ENCODE data around the gene OPCML. TPM values are rescaled to one million over a fixed set of nuclear protein-coding genes. Genes with fewer than 3 reads are reported as not detected.
"Not testable (repeated sequence)": the region's sequence is repeated elsewhere in the genome, so short reads cannot be mapped to it uniquely, and the experiment has no call there.

The OPCML gene
- total RNA-seq, 2 experiments from 2014 or later, result not detected

DNA sequence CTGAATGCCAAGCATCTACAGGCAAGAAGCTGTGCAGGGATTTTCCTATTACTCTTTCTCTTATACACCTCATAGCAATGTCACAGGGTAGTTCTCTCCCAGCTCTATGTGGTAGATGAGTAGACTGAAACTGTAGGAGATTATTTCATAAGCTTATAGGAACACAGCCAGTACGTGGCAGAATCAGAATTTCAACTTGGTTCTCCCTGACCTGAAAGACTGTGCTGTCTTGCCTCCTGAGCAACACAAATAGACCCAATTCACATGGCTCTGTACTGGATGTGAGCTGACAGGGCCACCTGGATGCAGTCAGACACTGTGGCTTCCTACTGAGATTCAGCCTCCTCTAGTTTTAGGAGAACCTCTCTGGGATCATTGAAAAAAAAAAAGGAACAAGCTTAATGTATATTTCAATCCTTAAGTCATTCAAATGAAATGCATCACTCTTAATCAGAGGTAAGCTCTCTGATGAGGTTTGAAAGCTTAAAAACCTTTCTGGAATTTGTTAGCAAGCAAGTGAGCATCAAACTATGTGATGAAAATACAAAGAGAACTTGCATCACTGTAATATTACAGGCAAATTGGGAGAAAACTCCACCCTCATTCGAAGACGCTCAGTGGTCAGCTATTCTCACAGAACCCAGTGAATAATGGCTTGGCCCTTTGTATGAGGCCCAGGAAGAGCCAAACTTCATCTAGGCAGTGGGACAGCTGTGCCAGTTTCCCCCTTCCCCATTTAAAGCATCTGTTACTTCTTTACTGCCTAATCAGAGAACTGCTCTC lies 1122.5 kb downstream of the OPCML start:
- Mint-ChIP-seq H3K27me3 (ENCODE audit: low read depth) (no peaks in the 10 kb centered on the region), H3K4me1 (ENCODE audit: low read depth) (no peaks in the 10 kb centered on the region), H3K27ac (no peak overlapping the region), H3K9me3 (ENCODE audit: insufficient read depth) (no peaks in the 10 kb centered on the region), H3K36me3 (ENCODE audit: low read depth) (no peaks in the 10 kb centered on the region), H3K4me3 (no peak overlapping the region)
- POLR2A ChIA-PET, result no interaction called here
- no peak for DNase-seq
- ATAC-seq, result no peak
- CTCF ChIA-PET, result no interaction called here

DNA sequence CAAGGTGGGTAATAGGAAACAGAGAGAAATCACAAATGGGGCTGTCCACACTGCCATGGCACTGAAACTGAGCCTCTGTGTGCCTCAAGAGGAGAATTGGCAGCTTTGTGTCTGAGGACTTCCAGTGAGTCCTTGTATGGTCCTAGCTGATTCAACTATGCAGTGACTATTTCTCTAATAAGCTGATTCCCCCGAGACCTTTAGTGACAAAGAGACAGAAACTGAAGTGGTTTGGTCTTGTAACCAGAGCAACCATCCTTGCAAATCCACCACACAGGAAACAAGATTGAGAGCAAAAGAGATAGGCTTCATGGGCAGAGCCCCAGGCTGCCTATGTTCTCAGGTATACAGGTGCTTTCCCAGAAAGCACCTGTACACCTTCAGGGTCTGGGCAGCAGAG lies 1123.4 kb downstream of the OPCML start:
- ATAC-seq (no peak), DNase-seq (no peak)
- Mint-ChIP-seq H3K27ac (no peak overlapping the region), H3K9me3 (ENCODE audit: insufficient read depth) (no peaks in the 10 kb centered on the region), H3K27me3 (ENCODE audit: low read depth) (no peaks in the 10 kb centered on the region), H3K36me3 (ENCODE audit: low read depth) (no peaks in the 10 kb centered on the region), H3K4me3 (no peak overlapping the region), H3K4me1 (ENCODE audit: low read depth) (no peaks in the 10 kb centered on the region)
- ChIA-PET CTCF (no interaction called here), POLR2A (no interaction called here)

DNA sequence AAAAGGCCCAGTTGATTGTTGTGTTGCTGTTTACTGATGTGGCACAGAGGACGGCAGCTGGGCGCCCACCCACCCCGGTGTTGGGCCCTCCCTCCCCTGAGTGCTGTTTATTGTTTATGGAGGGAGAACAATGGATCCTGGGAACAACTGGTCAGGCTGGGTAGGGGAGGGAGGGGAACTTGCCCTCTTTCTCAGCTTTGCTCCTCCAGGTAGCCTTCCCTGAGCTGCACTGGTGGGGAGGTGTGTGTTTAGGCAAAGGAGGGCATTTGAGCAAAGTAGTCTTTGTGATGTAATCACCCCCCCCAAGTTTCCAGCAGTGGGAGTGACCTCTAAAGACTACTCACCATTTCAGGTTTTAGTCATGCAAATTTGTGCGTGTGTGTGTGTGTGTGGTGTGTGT lies 1126.6 kb downstream of the OPCML start:
- DNase-seq, result no peak
- ATAC-seq, result no peak
- POLR2A ChIA-PET, result no interaction called here
- Mint-ChIP-seq H3K4me1 (ENCODE audit: low read depth) (no peaks in the 10 kb centered on the region), H3K4me3 (no peak overlapping the region), H3K9me3 (ENCODE audit: insufficient read depth) (no peaks in the 10 kb centered on the region), H3K27me3 (ENCODE audit: low read depth) (peaks cover 2% of the 10 kb centered on the region), H3K36me3 (ENCODE audit: low read depth) (no peaks in the 10 kb centered on the region), H3K27ac (no peak overlapping the region)
- CTCF ChIA-PET, result no interaction called here

DNA sequence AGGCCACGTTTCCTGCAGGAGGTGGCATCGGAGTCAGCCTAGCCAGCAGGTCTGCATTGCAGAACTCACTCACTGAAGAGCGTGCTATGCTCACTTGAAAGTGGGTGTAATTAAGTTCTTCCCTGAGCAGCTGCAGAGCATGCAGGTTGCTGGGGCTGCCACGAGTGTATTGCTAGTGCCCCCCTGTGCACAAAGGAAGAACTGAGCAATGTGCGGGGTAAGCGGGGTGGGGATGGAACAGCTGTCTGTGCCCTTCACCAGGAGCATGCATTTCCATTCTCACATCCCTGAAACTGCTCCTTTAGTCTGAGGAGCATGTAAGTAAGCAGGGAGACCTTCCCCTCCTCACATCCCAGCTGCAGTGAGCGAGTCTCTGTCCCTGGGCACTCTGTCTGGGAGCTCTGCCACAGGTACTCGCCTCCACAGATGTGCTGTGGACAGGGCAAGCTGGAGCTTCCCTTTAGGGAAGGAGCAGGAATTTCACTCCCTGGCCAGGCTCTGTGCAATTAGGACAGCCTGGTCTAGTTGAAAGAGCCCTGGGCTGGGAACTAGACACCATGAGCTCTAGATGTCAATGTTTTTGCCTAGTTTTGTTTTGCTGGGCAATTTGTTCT lies 1130.1 kb downstream of the OPCML start:
- ATAC-seq, result no peak
- POLR2A ChIA-PET, result no interaction called here
- no peaks in the 10 kb centered on the region for H3K36me3 Mint-ChIP-seq (ENCODE audit: low read depth)

DNA sequence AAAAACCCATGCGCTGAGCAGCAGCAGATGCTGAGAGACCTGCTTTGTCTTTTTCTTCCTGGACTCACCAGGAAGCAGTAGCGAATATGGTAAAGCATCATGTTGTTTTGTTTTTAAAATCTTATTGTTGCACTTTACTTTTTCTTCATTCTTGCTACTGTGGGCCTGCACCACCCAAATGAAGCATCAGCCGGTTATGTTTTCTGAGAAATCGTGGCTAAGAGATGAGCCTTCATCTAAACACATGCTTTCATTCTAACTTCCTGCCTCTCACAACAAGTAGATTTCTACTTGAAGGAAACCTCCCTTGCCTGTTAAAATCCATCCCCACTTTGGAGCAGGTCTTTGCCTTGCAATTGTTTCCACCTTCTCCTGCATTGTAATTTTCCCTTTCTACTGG lies 1136.0 kb downstream of the OPCML start:
- ChIA-PET POLR2A (no interaction called here), CTCF (no interaction called here)
- peaks cover 4% of the 10 kb centered on the region for H3K9me3 Mint-ChIP-seq (ENCODE audit: insufficient read depth)
- DNase-seq, result no peak
- no peak overlapping the region for H3K27ac Mint-ChIP-seq
- no peak for ATAC-seq
- H3K27me3 Mint-ChIP-seq (ENCODE audit: low read depth), result no peaks in the 10 kb centered on the region
- no peak overlapping the region for H3K4me3 Mint-ChIP-seq
- no peaks in the 10 kb centered on the region for H3K36me3 Mint-ChIP-seq (ENCODE audit: low read depth)
- no peaks in the 10 kb centered on the region for H3K4me1 Mint-ChIP-seq (ENCODE audit: low read depth)

More for the DNA sequence above, 1130.1 kb downstream of the OPCML start:
- H3K27ac Mint-ChIP-seq, result no peak overlapping the region
- no peaks in the 10 kb centered on the region for H3K4me1 Mint-ChIP-seq (ENCODE audit: low read depth)
- CTCF ChIA-PET, result interaction anchor here (1.9 kb wide), 1 partner anchor 123 kb away, joined by 7 read pairs; no protein-coding TSS in a partner anchor
- H3K9me3 Mint-ChIP-seq (ENCODE audit: insufficient read depth), result no peaks in the 10 kb centered on the region
- H3K4me3 Mint-ChIP-seq, result no peak overlapping the region
- DNase-seq, result peak; percentile 21
- H3K27me3 Mint-ChIP-seq (ENCODE audit: low read depth), result peaks cover 2% of the 10 kb centered on the region

DNA sequence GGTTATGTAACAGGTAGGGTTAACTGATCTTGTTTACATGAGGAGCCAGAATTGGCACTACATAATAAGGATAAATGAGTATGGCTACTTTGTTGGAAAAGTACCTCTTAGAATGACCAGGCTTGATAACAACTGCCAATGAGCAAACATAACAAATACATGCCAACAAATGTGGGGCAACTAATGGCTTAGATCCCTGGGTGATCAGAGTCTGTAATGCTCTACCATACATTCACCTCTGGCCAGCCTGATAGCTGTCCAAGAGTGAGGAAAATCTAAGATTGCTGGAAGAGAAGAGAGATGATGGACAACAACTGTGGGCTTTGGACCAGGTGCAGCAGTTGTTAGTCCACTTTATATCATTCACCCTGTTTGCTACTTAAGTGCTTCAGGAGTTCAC lies 1136.9 kb downstream of the OPCML start:
- CTCF ChIA-PET, result no interaction called here
- Mint-ChIP-seq H3K9me3 (ENCODE audit: insufficient read depth) (peaks cover 4% of the 10 kb centered on the region), H3K27me3 (ENCODE audit: low read depth) (no peaks in the 10 kb centered on the region), H3K4me1 (ENCODE audit: low read depth) (no peaks in the 10 kb centered on the region), H3K36me3 (ENCODE audit: low read depth) (no peaks in the 10 kb centered on the region), H3K27ac (no peak overlapping the region), H3K4me3 (no peak overlapping the region)
- ATAC-seq (no peak), DNase-seq (no peak)
- POLR2A ChIA-PET, result no interaction called here

DNA sequence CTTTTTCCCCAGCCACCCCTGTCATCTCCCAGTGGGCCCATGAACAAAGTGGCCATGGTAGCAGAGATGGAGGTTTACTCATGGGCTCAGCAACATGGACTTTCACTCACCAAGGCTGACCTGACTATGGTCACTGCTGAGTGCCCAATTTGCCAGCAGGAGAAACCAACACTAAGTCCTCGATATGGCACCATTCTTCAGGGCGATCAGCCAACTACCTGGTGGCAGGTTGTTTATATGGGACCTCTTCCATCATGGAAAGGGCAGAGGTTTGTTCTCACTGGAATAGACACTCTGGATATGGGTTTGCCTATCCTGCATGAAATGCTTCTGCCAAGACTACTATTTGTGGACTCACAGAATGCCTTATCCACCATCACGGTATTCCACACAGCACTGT lies 1152.8 kb downstream of the OPCML start:
- H3K4me3 Mint-ChIP-seq, result no peak overlapping the region
- no peak overlapping the region for H3K27ac Mint-ChIP-seq
- H3K27me3 Mint-ChIP-seq (ENCODE audit: low read depth), result no peaks in the 10 kb centered on the region
- CTCF ChIA-PET, result no interaction called here
- no peaks in the 10 kb centered on the region for H3K36me3 Mint-ChIP-seq (ENCODE audit: low read depth)
- ATAC-seq, result no peak
- no peaks in the 10 kb centered on the region for H3K4me1 Mint-ChIP-seq (ENCODE audit: low read depth)
- H3K9me3 Mint-ChIP-seq (ENCODE audit: insufficient read depth), result peaks cover 15% of the 10 kb centered on the region
- DNase-seq, result no peak
- POLR2A ChIA-PET, result no interaction called here

DNA sequence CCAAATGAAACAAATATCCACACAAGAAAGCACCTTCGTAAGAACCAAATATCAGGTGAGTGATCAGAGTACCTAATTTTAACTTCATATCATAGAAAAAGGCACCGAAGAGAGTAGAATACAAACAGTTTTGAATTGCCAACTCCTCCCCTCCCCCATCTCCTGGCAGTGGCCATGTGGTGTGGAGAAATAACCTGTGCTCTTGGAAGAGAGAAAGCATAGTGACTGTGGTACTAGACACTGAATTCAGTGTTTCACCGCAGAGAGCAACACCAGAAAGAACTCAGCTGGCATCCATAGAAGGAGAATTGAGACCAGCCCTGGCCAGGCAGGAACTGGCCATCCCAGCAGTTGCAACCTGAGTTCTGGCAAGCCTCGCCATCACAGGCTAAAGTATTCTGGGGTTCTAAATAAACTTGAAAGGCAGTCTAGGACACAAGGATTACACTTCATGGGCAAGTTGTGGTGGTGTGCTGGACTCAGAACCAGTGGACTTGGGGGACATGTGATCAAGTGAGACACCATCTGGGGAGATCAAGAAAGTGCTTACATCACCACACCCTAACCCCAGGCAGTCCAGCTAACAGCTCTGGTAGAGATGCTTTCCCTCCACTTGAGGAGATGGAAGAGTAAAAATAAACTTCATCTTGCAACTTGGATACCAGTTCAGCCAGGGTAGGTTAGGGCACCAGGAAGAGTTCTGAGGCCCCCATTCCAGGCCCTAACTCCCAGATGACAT lies 1158.7 kb downstream of the OPCML start:
- CTCF ChIA-PET, result no interaction called here
- DNase-seq (no peak), ATAC-seq (no peak)
- H3K4me3 Mint-ChIP-seq, result no peak overlapping the region
- H3K4me1 Mint-ChIP-seq (ENCODE audit: low read depth), result no peaks in the 10 kb centered on the region
- no peaks in the 10 kb centered on the region for H3K27me3 Mint-ChIP-seq (ENCODE audit: low read depth)
- no peaks in the 10 kb centered on the region for H3K9me3 Mint-ChIP-seq (ENCODE audit: insufficient read depth)
- POLR2A ChIA-PET, result no interaction called here
- no peak overlapping the region for H3K27ac Mint-ChIP-seq
- no peaks in the 10 kb centered on the region for H3K36me3 Mint-ChIP-seq (ENCODE audit: low read depth)

DNA sequence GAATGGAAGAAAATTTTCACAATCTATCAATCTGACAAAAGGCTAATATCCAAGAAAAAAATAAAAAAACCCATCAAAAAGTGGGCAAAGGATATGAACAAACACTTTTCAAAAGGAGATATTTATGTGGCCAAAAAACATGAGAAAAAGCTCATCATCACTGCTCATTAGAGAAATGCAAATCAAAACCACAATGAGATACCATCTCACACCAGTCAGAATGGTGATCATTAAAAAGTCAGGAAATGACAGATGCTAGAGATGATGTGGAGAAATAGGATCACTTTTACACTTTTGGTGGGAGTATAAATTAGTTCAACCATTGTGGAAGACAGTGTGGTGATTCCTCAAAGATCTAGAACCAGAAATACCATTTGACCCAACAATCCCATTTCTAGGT lies 1162.2 kb downstream of the OPCML start:
- H3K4me1 Mint-ChIP-seq (ENCODE audit: low read depth); H3K27ac Mint-ChIP-seq; CTCF ChIA-PET; H3K4me3 Mint-ChIP-seq; POLR2A ChIA-PET; ATAC-seq; DNase-seq; H3K36me3 Mint-ChIP-seq (ENCODE audit: low read depth); H3K27me3 Mint-ChIP-seq (ENCODE audit: low read depth); H3K9me3 Mint-ChIP-seq (ENCODE audit: insufficient read depth): not testable (repeated sequence)

DNA sequence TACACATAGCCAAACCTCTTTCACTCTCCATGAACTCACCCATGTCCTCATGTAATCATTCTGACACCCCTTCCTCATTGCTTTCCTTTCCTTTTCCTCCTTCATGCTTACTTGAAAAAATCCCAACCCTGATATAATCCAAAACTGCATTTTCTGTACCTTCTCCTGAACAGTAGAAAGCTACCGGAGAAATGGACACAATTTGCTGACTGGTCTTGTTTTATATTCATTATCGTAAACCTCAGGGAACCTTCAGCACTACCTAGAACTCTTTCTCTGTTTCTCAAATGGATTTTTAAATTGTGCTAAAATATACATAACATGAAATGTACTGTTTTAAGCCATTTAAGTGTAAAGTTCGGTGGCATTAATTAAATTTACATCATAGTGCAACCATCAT lies 1165.0 kb downstream of the OPCML start:
- no peak for ATAC-seq
- DNase-seq, result no peak
- no peak overlapping the region for H3K27ac Mint-ChIP-seq
- no peaks in the 10 kb centered on the region for H3K27me3 Mint-ChIP-seq (ENCODE audit: low read depth)
- no peaks in the 10 kb centered on the region for H3K9me3 Mint-ChIP-seq (ENCODE audit: insufficient read depth)
- CTCF ChIA-PET, result no interaction called here
- H3K36me3 Mint-ChIP-seq (ENCODE audit: low read depth), result no peaks in the 10 kb centered on the region
- POLR2A ChIA-PET, result no interaction called here
- no peak overlapping the region for H3K4me3 Mint-ChIP-seq
- H3K4me1 Mint-ChIP-seq (ENCODE audit: low read depth), result no peaks in the 10 kb centered on the region

DNA sequence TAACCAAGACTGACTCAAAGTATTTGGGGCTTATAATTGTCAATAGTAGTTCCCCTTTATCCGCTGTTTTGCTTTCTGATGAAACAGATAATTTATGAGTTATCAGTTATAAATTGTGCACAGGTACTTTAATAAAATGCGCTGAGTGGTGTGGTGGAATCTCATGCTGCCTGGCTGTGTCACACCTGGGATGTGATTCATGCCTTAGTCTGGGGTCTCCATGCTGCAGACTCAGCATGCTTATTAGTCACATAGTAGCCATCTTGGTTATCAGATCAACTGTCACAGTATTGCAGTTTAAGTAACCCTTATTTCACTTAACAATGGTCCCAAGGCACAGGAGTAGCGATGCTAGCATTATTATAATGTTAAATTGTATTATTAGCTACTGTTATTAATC lies 1166.7 kb downstream of the OPCML start:
- no peaks in the 10 kb centered on the region for H3K4me1 Mint-ChIP-seq (ENCODE audit: low read depth)
- ChIA-PET CTCF (no interaction called here), POLR2A (no interaction called here)
- H3K36me3 Mint-ChIP-seq (ENCODE audit: low read depth), result no peaks in the 10 kb centered on the region
- DNase-seq (no peak), ATAC-seq (no peak)
- H3K9me3 Mint-ChIP-seq (ENCODE audit: insufficient read depth), result no peaks in the 10 kb centered on the region
- no peak overlapping the region for H3K27ac Mint-ChIP-seq
- H3K4me3 Mint-ChIP-seq, result no peak overlapping the region
- no peaks in the 10 kb centered on the region for H3K27me3 Mint-ChIP-seq (ENCODE audit: low read depth)

Measured in activated CD8-positive, alpha-beta T cell treated with anti-CD3 and anti-CD28 coated beads, Interleukin-2, amount 10 ng/mL, durations not matched to agents 7 days and 5 days (primary cell).